Activated CD8-positive, alpha-beta T cell treated with anti-CD3 and anti-CD28 coated beads for 36 hours (primary cell): ENCODE results near the gene SYNGR4. TPM values are rescaled to one million over a fixed set of nuclear protein-coding genes. Genes with fewer than 3 reads are reported as not detected.

ENCODE experiments used
- ATAC-seq: fragments of 200-7000 bp; cut with Tn5 transposase; one replicate; pipeline ENCODE4 v1.10.0; 2021; ENCODE audit warnings: mild to moderate bottlenecking, moderate library complexity
- CTCF ChIA-PET: fragments of 350-600 bp; sonication (Branson Sonifier 250); formaldehyde crosslinking; loops from one replicate; lab custom pipeline; 2021; ENCODE audit warnings: antibody characterized with exemption; lab: Charles Lee
- POLR2A ChIA-PET: fragments of 350-600 bp; sonication (Branson Sonifier 250); formaldehyde crosslinking; loops from one replicate; lab custom pipeline; 2021; ENCODE audit warnings: antibody characterized with exemption; lab: Charles Lee
- DNase-seq: peaks from one replicate; pipeline ENCODE4 v3.0.0-alpha.2; 2020
- H3K27ac Mint-ChIP-seq: one replicate; pipeline ENCODE4 v1.8.0; 2021; ENCODE audit warnings: mild to moderate bottlenecking, mixed read lengths
- H3K27me3 Mint-ChIP-seq: one replicate; pipeline ENCODE4 v1.8.0; 2021; ENCODE audit warnings: mixed read lengths
- H3K36me3 Mint-ChIP-seq: one replicate; pipeline ENCODE4 v1.8.0; 2021; ENCODE audit warnings: low read depth, mixed read lengths
- H3K4me1 Mint-ChIP-seq: one replicate; pipeline ENCODE4 v1.8.0; 2021; ENCODE audit warnings: low read depth, mixed read lengths
- H3K4me3 Mint-ChIP-seq: one replicate; pipeline ENCODE4 v1.8.0; 2021; ENCODE audit warnings: mild to moderate bottlenecking, moderate library complexity, mixed read lengths
- H3K9me3 Mint-ChIP-seq: one replicate; pipeline ENCODE4 v1.8.0; 2021; ENCODE audit warnings: mixed read lengths
- intact Hi-C: fragments of 100-400 bp; cut with micrococcal nuclease; formaldehyde crosslinking; loops from one replicate; pipeline ENCODE4 v1.10.0; 2022
- total RNA-seq, 2 experiments: library from RNA; stranded (reverse); gene quantifications; one replicate each; pipeline ENCODE4 v1.2.3, GENCODE V29; 2021
- TF ChIP-seq, protein P1 (sequence below): fragments of 200-600 bp; IDR thresholded peaks from one replicate; pipeline ENCODE4 v1.8.0; 2022; ENCODE audit warnings: antibody characterized with exemption, mild to moderate bottlenecking

SYNGR4 gene
- total RNA-seq, 2 experiments from 2014 or later, result 0.38 TPM; not detected in 1

GRCh38 chr19:48400018-48400742 lies 36.0 kb downstream of the SYNGR4 start:
- Mint-ChIP-seq H3K4me3 (no peak overlapping the region), H3K4me1 (peaks cover 33% of the 10 kb centered on the region), H3K27me3 (peaks cover 25% of the 10 kb centered on the region), H3K36me3 (no peaks in the 10 kb centered on the region), H3K9me3 (peaks cover 6% of the 10 kb centered on the region), H3K27ac (no peak overlapping the region)
- DNase-seq, result peak; percentile 49
- CTCF ChIA-PET, result interaction anchor here (2.0 to 2.9 kb wide), 2 partner anchors 9 to 66 kb away, joined by 6 to 22 read pairs; partner anchors contain the start of gene KDELR1
- TF ChIP-seq, protein P1, sequence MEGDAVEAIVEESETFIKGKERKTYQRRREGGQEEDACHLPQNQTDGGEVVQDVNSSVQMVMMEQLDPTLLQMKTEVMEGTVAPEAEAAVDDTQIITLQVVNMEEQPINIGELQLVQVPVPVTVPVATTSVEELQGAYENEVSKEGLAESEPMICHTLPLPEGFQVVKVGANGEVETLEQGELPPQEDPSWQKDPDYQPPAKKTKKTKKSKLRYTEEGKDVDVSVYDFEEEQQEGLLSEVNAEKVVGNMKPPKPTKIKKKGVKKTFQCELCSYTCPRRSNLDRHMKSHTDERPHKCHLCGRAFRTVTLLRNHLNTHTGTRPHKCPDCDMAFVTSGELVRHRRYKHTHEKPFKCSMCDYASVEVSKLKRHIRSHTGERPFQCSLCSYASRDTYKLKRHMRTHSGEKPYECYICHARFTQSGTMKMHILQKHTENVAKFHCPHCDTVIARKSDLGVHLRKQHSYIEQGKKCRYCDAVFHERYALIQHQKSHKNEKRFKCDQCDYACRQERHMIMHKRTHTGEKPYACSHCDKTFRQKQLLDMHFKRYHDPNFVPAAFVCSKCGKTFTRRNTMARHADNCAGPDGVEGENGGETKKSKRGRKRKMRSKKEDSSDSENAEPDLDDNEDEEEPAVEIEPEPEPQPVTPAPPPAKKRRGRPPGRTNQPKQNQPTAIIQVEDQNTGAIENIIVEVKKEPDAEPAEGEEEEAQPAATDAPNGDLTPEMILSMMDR, result no peak
- intact Hi-C loops, result no loop called here
- POLR2A ChIA-PET, result interaction anchor here (0.9 kb wide), 1 partner anchor 37 kb away, joined by 4 read pairs; the partner anchor contains the start of gene TMEM143
- peak; percentile 21 for ATAC-seq

DNA sequence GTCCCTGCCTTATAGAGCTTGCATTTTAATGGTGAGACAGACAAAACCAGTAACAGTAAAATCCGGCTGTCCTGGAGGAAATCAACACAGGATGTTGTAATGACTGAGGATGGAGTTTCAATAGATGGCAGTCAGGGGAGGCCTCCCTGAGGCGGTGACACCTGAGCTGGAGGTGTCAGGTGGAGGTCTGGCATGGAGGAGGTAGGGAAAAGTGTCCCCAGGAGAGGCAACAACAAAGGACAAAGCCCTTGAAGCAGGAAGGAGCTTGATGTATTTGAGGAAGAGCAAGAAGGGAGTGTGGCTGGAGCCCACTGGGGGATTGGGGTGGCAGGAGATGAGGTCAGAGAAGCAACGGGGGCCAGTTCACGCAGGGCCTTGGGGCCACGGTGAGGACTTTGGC lies 37.1 kb downstream of the SYNGR4 start:
- ATAC-seq, result no peak
- intact Hi-C loops, result no loop called here

DNA sequence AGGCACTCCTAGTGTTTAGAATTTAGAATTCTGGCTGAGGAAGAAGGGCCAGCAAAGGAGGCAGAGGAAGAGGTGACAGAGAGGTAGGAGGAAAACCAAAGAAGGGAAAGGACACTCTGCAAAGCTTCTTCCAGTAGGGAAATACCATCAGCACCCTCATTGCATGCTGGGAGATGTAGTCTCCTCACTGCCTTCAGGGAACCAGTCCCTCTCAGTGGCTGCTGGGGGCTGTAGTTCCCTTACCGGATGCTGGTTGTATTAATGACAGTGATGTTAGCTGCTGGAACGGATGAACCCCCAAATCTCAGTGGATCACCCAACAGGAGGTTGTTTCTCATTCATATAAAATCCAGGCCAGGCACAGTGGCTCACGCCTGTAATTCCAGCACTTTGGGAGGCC lies 39.4 kb downstream of the SYNGR4 start:
- H3K9me3 Mint-ChIP-seq, result peaks cover 6% of the 10 kb centered on the region
- H3K36me3 Mint-ChIP-seq, result no peaks in the 10 kb centered on the region
- intact Hi-C loops, result no loop called here
- TF ChIP-seq, protein P1, result no peak
- H3K4me3 Mint-ChIP-seq, result no peak overlapping the region
- peak; percentile 78 for DNase-seq
- peaks cover 4% of the 10 kb centered on the region for H3K27me3 Mint-ChIP-seq
- CTCF ChIA-PET, result interaction anchor here (2.9 kb wide), 1 partner anchor 12 kb away, joined by 14 read pairs; the partner anchor contains the start of gene KDELR1
- peaks cover 19% of the 10 kb centered on the region for H3K4me1 Mint-ChIP-seq
- H3K27ac Mint-ChIP-seq, result peak overlapping the region; percentile 62
- ATAC-seq, result peak; percentile 75
- POLR2A ChIA-PET, result interaction anchor here (1.0 kb wide), 1 partner anchor 12 kb away, joined by 3 read pairs; the partner anchor contains the start of gene KDELR1

More for the DNA sequence above, 37.1 kb downstream of the SYNGR4 start:
- no peaks in the 10 kb centered on the region for H3K36me3 Mint-ChIP-seq
- H3K9me3 Mint-ChIP-seq, result peaks cover 6% of the 10 kb centered on the region
- TF ChIP-seq, protein P1, result no peak
- peaks cover 29% of the 10 kb centered on the region for H3K4me1 Mint-ChIP-seq
- peaks cover 17% of the 10 kb centered on the region for H3K27me3 Mint-ChIP-seq
- H3K27ac Mint-ChIP-seq, result no peak overlapping the region
- no peak for DNase-seq
- H3K4me3 Mint-ChIP-seq, result no peak overlapping the region
- POLR2A ChIA-PET, result interaction anchor here (0.8 to 1.1 kb wide), 3 partner anchors 38 to 152 kb away, joined by 3 to 4 read pairs (median 4); partner anchors contain the start of gene TMEM143
- CTCF ChIA-PET, result interaction anchor here (2.0 to 2.9 kb wide), 2 partner anchors 10 to 67 kb away, joined by 6 to 22 read pairs; partner anchors contain the start of gene KDELR1

GRCh38 chr19:48405010-48405659 lies 41.0 kb downstream of the SYNGR4 start:
- intact Hi-C loops, result no loop called here
- H3K27me3 Mint-ChIP-seq, result peaks cover 4% of the 10 kb centered on the region
- no peak overlapping the region for H3K27ac Mint-ChIP-seq
- ATAC-seq (no peak), DNase-seq (no peak)
- no peak overlapping the region for H3K4me3 Mint-ChIP-seq
- H3K9me3 Mint-ChIP-seq, result no peaks in the 10 kb centered on the region
- POLR2A ChIA-PET, result interaction anchor here (0.9 kb wide), 1 partner anchor 118 kb away, joined by 4 read pairs; no protein-coding TSS in a partner anchor
- H3K36me3 Mint-ChIP-seq, result no peaks in the 10 kb centered on the region
- peaks cover 10% of the 10 kb centered on the region for H3K4me1 Mint-ChIP-seq
- CTCF ChIA-PET, result interaction anchor here (2.9 kb wide), 1 partner anchor 14 kb away, joined by 14 read pairs; the partner anchor contains the start of gene KDELR1
- TF ChIP-seq, protein P1, result no peak
